Measurements from ENCODE around the gene NMNAT2. TPM values are rescaled to one million over a fixed set of nuclear protein-coding genes. Genes with fewer than 3 reads are reported as not detected.

NMNAT2 gene
- total and polyA plus RNA-seq, 2 of the 4 experiments (the other 2 are of a cell fraction), result 0.36 to 2.4 TPM

DNA sequence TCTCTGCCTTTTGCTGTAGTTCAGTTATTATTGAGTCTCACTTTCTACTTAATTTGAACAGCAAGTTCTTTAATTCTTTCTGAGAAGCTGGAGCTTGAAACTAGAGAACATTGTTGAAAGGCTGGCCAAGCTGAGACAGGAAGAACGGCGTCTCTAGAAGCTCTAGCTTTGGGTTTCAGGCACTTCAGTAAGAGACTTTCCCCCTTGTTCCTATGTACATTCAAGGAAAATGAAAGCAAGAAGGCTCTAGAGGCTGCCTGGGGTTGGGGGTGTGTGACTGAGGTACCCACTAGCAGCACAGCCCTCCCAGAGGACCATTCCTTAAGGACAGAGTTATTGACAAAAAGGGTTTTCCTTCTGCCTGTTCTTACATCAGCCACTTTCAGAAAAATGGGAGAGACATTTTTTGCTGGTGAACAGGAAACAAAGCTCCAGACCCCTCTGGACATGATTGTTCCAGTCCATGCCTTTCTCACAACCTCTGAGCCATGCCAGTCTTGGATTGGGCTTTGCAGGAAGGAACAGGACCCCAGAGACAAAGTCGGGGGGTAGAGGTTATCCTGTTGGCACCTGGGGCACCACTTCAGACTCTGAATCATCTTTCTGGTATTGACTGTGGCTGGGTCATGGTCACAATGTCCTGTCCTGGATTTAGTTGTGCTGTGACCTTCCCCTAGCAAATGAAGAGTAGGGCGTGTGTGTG, 169.0 kb downstream of the NMNAT2 start (continued):
- TF ChIP-seq, protein P1, sequence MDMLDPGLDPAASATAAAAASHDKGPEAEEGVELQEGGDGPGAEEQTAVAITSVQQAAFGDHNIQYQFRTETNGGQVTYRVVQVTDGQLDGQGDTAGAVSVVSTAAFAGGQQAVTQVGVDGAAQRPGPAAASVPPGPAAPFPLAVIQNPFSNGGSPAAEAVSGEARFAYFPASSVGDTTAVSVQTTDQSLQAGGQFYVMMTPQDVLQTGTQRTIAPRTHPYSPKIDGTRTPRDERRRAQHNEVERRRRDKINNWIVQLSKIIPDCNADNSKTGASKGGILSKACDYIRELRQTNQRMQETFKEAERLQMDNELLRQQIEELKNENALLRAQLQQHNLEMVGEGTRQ (IDR thresholded peaks at IDR 0.05; ENCODE audit: low read depth, low read length), result no peak
- TF ChIP-seq CEBPB (IDR thresholded peaks at IDR 0.05; ENCODE audit: low read depth, low read length) (no peak), RCOR1 (IDR thresholded peaks at IDR 0.05; ENCODE audit: insufficient replicate concordance, low read length) (no peak), POLR2A (IDR thresholded peaks at IDR 0.05; ENCODE audit: low read depth, low read length) (no peak), NFE2L2 (IDR thresholded peaks at IDR 0.05; ENCODE audit: low read depth, low read length) (no peak), RAD21 (IDR thresholded peaks at IDR 0.05; ENCODE audit: low read length) (no peak), BHLHE40 (IDR thresholded peaks at IDR 0.05; ENCODE audit: low read depth, low read length) (no peak), FOS (IDR thresholded peaks at IDR 0.05; ENCODE audit: low read depth, low read length) (no peak), CHD1 (IDR thresholded peaks at IDR 0.05; ENCODE audit: low read depth, low read length) (no peak)

All from IMR-90 (cell line).